PC-9 (cell line): ENCODE data around the gene FOXO3. TPM values are rescaled to one million over a fixed set of nuclear protein-coding genes. Genes with fewer than 3 reads are reported as not detected.
A peak's percentile ranks its signal among the peaks of the same experiment; 100 is the strongest.

Experiments used
- BruUV-seq: library from RNA; stranded (reverse); fragments of 400-500 nt; replicated peaks from 2 replicates; lab custom pipeline; 2021; lab: Mats Ljungman, UMichigan
- CTCF ChIA-PET: fragments of 300-600 bp; sonication (Branson Sonifier 250); formaldehyde crosslinking; loops from one replicate; lab custom pipeline; 2022; ENCODE audit warnings: antibody characterized with exemption; lab: Charles Lee
- POLR2A ChIA-PET: fragments of 300-600 bp; sonication (Branson Sonifier 250); formaldehyde crosslinking; loops from one replicate; lab custom pipeline; 2022; ENCODE audit warnings: antibody characterized with exemption; ENCODE audit not compliant: unreplicated experiment; lab: Charles Lee
- DNase-seq, 2 experiments: peaks; one replicate each; pipeline versions ENCODE4 v3.0.0 to v3.0.0-alpha.2; 2015 to 2022; ENCODE audit warnings: mixed read lengths in 1 of 2
- H2AFZ ChIP-seq: fragments of 200-600 bp; sonication (generic); 2 replicates; pipeline ENCODE4 v1.8.1; 2017; ENCODE audit warnings: antibody characterized with exemption
- H3F3A ChIP-seq: fragments of 200-600 bp; sonication (generic); 2 replicates; pipeline ENCODE4 v1.8.1; 2017; ENCODE audit warnings: antibody characterized with exemption, mild to moderate bottlenecking, low read depth; ENCODE audit not compliant: insufficient read depth
- H3K27ac ChIP-seq: fragments of 200-600 bp; sonication (generic); 2 replicates; pipeline ENCODE4 v1.6.1; 2016; ENCODE audit warnings: mixed run types
- H3K27me3 ChIP-seq: fragments of 200-600 bp; sonication (generic); 2 replicates; pipeline ENCODE4 v1.6.1; 2016; ENCODE audit warnings: low read depth, mixed run types; ENCODE audit not compliant: insufficient read depth
- H3K36me3 ChIP-seq: fragments of 200-600 bp; sonication (generic); 2 replicates; pipeline ENCODE4 v1.6.1; 2016; ENCODE audit warnings: low read depth, mixed run types
- H3K4me1 ChIP-seq: fragments of 200-600 bp; sonication (generic); replicated peaks from 2 replicates; pipeline ENCODE4 v1.6.1; 2016; ENCODE audit warnings: mixed run types; ENCODE audit not compliant: insufficient read depth
- H3K4me2 ChIP-seq: fragments of 200-600 bp; sonication (generic); 2 replicates; pipeline ENCODE4 v1.6.1; 2017; ENCODE audit warnings: mixed run types
- H3K4me3 ChIP-seq: fragments of 200-600 bp; sonication (generic); 2 replicates; pipeline ENCODE4 v1.6.1; 2016; ENCODE audit warnings: mixed run types
- H3K79me2 ChIP-seq: fragments of 200-600 bp; sonication (generic); 2 replicates; pipeline ENCODE4 v1.6.1; 2017; ENCODE audit warnings: low read depth, mixed run types
- H3K9me2 ChIP-seq: fragments of 200-600 bp; sonication (generic); 2 replicates; pipeline ENCODE4 v1.8.1; 2017; ENCODE audit warnings: mild to moderate bottlenecking; ENCODE audit not compliant: insufficient read depth
- H3K9me3 ChIP-seq: fragments of 200-600 bp; sonication (generic); 2 replicates; pipeline ENCODE4 v1.8.1; 2016; ENCODE audit warnings: low read depth; ENCODE audit not compliant: insufficient read depth
- H4K20me1 ChIP-seq: fragments of 200-600 bp; sonication (generic); 2 replicates; pipeline ENCODE4 v1.8.1; 2017; ENCODE audit not compliant: insufficient read depth
- EZH2 ChIP-seq: fragments of 200-600 bp; sonication (generic); IDR thresholded peaks from 2 replicates; pipeline ENCODE4 v1.8.0; 2017; ENCODE audit warnings: antibody characterized with exemption, low read depth
- intact Hi-C: fragments of 100-400 bp; cut with micrococcal nuclease; formaldehyde crosslinking; loops from one replicate; pipeline ENCODE4 v1.10.0; 2022; ENCODE audit not compliant: unreplicated experiment
- total RNA-seq: library from RNA; stranded (reverse); gene quantifications from 2 replicates; pipeline ENCODE4 v1.2.3, GENCODE V29; 2021
- TF ChIP-seq, protein P1 (sequence below): fragments of 200-600 bp; sonication (generic); conservative IDR thresholded peaks from 2 replicates; pipeline ENCODE4 v1.6.1; 2017; ENCODE audit warnings: mixed run types, antibody characterized with exemption, mild to moderate bottlenecking, moderate library complexity

FOXO3 gene
- total RNA-seq, 1 experiment from 2014 or later = 59.4 TPM

DNA sequence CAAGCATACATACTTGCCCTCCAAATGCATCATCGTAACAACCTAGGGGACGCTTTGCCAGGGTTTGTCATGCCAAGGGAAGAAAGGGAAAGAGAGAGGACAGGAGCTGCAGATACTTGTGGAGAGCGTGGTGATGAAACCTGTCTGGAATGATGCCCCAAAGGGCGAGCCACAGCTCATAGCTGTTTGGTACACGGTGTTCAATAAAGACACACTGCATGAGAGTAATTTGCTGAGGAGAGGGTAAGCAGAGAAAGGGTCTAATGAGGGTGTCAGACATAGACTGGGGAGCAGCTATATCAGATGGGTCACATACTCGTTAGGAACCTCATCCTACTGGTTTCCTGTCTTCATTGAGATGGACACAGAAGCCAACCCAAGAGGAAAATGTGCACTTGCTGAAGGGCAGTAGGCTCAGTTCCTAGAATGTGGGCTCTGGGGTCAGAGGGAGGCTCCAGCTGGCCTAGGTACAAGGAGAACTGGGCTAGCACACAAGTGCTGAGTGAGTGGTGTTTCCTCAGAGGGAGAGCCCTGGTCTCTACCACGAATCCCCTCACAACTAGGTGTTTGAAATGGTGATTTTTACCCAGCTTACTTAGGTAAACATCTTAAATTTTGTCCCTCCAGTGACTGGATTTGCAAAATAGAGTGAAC, 5.2 kb upstream of the FOXO3 start:
- CTCF ChIA-PET = no interaction called here
- no peaks in the 10 kb centered on the region for H3K9me2 ChIP-seq
- H3F3A ChIP-seq = peaks cover 11% of the 10 kb centered on the region; the same call in 1 of the 2 replicates
- no peak overlapping the region for H3K4me2 ChIP-seq
- no peak overlapping the region for H2AFZ ChIP-seq
- intact Hi-C loops = loop anchor here (5.0 kb wide), 2 partner anchors 627 to 827 kb away; partner anchors contain the start of gene CD164
- H3K9me3 ChIP-seq = no peaks in the 10 kb centered on the region
- H3K4me3 ChIP-seq = no peak overlapping the region
- DNase-seq = no peak
- no peaks in the 10 kb centered on the region for H3K36me3 ChIP-seq
- H3K79me2 ChIP-seq = peaks cover 20% of the 10 kb centered on the region
- H3K4me1 ChIP-seq = peaks cover 12% of the 10 kb centered on the region
- no TSS peak for BruUV-seq
- POLR2A ChIA-PET = interaction anchor here (0.6 kb wide), 1 partner anchor 187 kb away, joined by 3 read pairs; no protein-coding TSS in a partner anchor
- TF ChIP-seq, protein P1, sequence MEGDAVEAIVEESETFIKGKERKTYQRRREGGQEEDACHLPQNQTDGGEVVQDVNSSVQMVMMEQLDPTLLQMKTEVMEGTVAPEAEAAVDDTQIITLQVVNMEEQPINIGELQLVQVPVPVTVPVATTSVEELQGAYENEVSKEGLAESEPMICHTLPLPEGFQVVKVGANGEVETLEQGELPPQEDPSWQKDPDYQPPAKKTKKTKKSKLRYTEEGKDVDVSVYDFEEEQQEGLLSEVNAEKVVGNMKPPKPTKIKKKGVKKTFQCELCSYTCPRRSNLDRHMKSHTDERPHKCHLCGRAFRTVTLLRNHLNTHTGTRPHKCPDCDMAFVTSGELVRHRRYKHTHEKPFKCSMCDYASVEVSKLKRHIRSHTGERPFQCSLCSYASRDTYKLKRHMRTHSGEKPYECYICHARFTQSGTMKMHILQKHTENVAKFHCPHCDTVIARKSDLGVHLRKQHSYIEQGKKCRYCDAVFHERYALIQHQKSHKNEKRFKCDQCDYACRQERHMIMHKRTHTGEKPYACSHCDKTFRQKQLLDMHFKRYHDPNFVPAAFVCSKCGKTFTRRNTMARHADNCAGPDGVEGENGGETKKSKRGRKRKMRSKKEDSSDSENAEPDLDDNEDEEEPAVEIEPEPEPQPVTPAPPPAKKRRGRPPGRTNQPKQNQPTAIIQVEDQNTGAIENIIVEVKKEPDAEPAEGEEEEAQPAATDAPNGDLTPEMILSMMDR = no peak
- no peak for TF ChIP-seq EZH2
- H3K27me3 ChIP-seq = no peaks in the 10 kb centered on the region
- H3K27ac ChIP-seq = no peak overlapping the region
- no peaks in the 10 kb centered on the region for H4K20me1 ChIP-seq

DNA sequence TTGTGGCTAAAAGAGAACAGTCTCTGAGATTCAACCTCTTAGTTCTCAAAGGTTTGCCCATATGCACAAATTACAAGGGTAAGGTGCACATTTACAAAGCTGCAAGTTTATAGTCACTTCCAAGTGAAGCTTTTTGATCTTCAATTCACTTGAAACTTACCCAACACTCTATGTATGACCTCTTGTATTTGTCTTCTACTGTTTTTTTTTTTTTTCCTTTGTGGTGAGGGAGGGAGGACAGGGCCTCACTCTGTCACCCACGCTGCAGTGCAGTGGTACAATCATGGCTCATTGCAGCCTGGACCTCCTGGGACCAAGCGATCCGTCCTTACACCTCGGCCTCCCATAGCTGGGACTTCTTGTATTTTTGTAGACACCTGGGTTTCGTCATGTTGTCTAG, 4.5 kb upstream of the FOXO3 start:
- Histone ChIP-seq H3K4me2 (0 out of 2 replicates have a peak overlapping the region, but pooled peaks have one; percentile 86), H3K9me2 (no peaks in the 10 kb centered on the region), H3K4me3 (no peak overlapping the region), H3K27ac (no peak overlapping the region), H3K9me3 (no peaks in the 10 kb centered on the region), H2AFZ (no peak overlapping the region), H3K79me2 (peaks cover 20% of the 10 kb centered on the region), H3K4me1 (peaks cover 12% of the 10 kb centered on the region), H3K27me3 (no peaks in the 10 kb centered on the region), H3K36me3 (no peaks in the 10 kb centered on the region), H4K20me1 (no peaks in the 10 kb centered on the region), H3F3A (peaks cover 11% of the 10 kb centered on the region; the same call in 1 of the 2 replicates)
- CTCF ChIA-PET = no interaction called here
- POLR2A ChIA-PET = interaction anchor here (0.5 to 0.6 kb wide), 2 partner anchors 109 to 186 kb away, joined by 3 read pairs; no protein-coding TSS in a partner anchor
- DNase-seq = peak in 1 of 2 experiments; percentile 15
- no peak for TF ChIP-seq EZH2
- TF ChIP-seq, protein P1 = no peak
- intact Hi-C loops = loop anchor here (5.0 kb wide), 2 partner anchors 626 to 826 kb away; partner anchors contain the start of gene CD164
- BruUV-seq = no TSS peak

DNA sequence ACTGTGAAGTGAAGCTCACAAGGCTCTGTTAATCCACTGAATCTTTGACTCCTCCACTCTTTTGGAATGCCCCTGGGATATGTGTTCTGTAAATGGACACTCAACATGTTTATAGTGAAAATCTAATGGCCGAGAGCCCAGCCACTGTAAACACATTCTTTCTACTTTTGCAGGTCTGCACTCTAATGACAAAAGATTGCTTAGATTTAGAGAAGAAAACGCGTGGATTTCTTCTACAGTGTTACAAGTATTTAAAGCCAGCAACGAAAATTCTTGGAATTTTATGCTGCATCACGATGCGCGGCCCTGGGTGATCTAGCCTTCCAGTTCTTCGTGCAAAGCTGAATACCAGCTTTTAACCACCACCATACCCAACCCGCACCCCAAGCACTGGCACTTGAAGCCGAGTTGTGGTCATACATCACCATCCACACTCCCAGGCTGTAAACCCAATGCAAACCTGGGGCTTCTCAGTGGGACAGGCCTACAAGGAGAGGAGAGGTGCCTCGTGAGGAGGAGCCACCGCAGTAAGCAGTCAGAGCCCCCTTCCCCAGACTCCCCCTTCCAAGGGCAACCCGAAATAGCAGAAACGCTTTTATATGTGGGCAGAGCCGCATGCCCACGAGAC, 3.7 kb upstream of the FOXO3 start:
- no peaks in the 10 kb centered on the region for H3K36me3 ChIP-seq
- no peak for DNase-seq
- H3K9me2 ChIP-seq = no peaks in the 10 kb centered on the region
- no TSS peak for BruUV-seq
- ChIA-PET CTCF (interaction anchor here (0.6 kb wide), 2 partner anchors 326 to 454 kb away, joined by 4 to 7 read pairs; no protein-coding TSS in a partner anchor), POLR2A (interaction anchor here (0.5 to 0.6 kb wide), 2 partner anchors 53 to 108 kb away, joined by 3 to 4 read pairs; no protein-coding TSS in a partner anchor)
- intact Hi-C loops = loop anchor here (5.0 kb wide), 2 partner anchors 625 to 825 kb away; partner anchors contain the start of gene CD164
- H3K4me3 ChIP-seq = peak overlapping the region; percentile 99
- no peaks in the 10 kb centered on the region for H4K20me1 ChIP-seq
- TF ChIP-seq EZH2 = no peak
- TF ChIP-seq, protein P1 = no peak
- no peaks in the 10 kb centered on the region for H3K9me3 ChIP-seq
- H2AFZ ChIP-seq = peak overlapping the region; percentile 88
- peaks cover 26% of the 10 kb centered on the region for H3K79me2 ChIP-seq
- peak overlapping the region; percentile 83 for H3K27ac ChIP-seq
- H3K27me3 ChIP-seq = no peaks in the 10 kb centered on the region
- H3K4me2 ChIP-seq = peak overlapping the region; percentile 86
- peaks cover 12% of the 10 kb centered on the region for H3K4me1 ChIP-seq
- peaks cover 11% of the 10 kb centered on the region; the same call in 1 of the 2 replicates for H3F3A ChIP-seq
